CD4-positive, CD25-positive, alpha-beta regulatory T cell (primary cell): Measurements from ENCODE around the gene ZNF518A. TPM values are rescaled to one million over a fixed set of nuclear protein-coding genes. Genes with fewer than 3 reads are reported as not detected.
A peak's percentile ranks its signal among the peaks of the same experiment; 100 is the strongest.

Experiments
- ATAC-seq, 2 donors: fragments of 150-1000 bp; cut with Tn5 transposase; one replicate each; pipeline ENCODE4 v1.10.0; 2021; ENCODE audit warnings: low read depth in 2 of 2, moderate number of reproducible peaks in 2 of 2, moderate library complexity in 1 of 2
- DNase-seq, 3 donors: peaks; one replicate each; pipeline versions ENCODE4 v3.0.0 to v3.0.0-alpha.2; 2012 to 2022; ENCODE audit warnings: mixed read lengths in 1 of 3
- H3K27ac ChIP-seq: one replicate; pipeline ENCODE4 v1.7.0; 2013; ENCODE audit warnings: mild to moderate bottlenecking, low read length; ENCODE audit not compliant: insufficient read depth, poor library complexity, severe bottlenecking
- H3K27me3 ChIP-seq: one replicate; pipeline ENCODE4 v1.7.0; 2013; ENCODE audit warnings: low read length; ENCODE audit not compliant: control insufficient read depth, insufficient read depth
- H3K36me3 ChIP-seq: one replicate; pipeline ENCODE4 v1.7.0; 2013; ENCODE audit warnings: mild to moderate bottlenecking, low read length, moderate library complexity; ENCODE audit not compliant: control insufficient read depth, insufficient read depth
- H3K4me1 ChIP-seq: 2 replicates; pipeline ENCODE4 v1.7.0; 2013; ENCODE audit warnings: mild to moderate bottlenecking, low read length; ENCODE audit not compliant: insufficient read depth, control insufficient read depth, poor library complexity, severe bottlenecking
- H3K4me3 ChIP-seq: one replicate; pipeline ENCODE4 v1.7.0; 2013; ENCODE audit warnings: low read depth, mild to moderate bottlenecking, low read length, moderate library complexity
- H3K9me3 ChIP-seq, 2 experiments: 1 replicate in 1 of 2; 2 replicates in 1 of 2; pipeline ENCODE4 v1.7.0; 2013; ENCODE audit warnings: low read length in 2 of 2, mild to moderate bottlenecking in 1 of 2, moderate library complexity in 1 of 2; ENCODE audit not compliant: control insufficient read depth in 2 of 2
- H3K27ac Mint-ChIP-seq, 3 donors: one replicate each; pipeline ENCODE4 v1.8.0; 2020 to 2022; ENCODE audit warnings: mild to moderate bottlenecking in 3 of 3, mixed read lengths in 3 of 3, moderate library complexity in 2 of 3
- H3K27me3 Mint-ChIP-seq: one replicate; pipeline ENCODE4 v1.8.0; 2022; ENCODE audit warnings: mild to moderate bottlenecking, mixed read lengths
- H3K36me3 Mint-ChIP-seq: one replicate; pipeline ENCODE4 v1.8.0; 2020; ENCODE audit warnings: mixed read lengths
- H3K4me1 Mint-ChIP-seq, 4 donors: one replicate each; pipeline ENCODE4 v1.8.0; 2020 to 2022; ENCODE audit warnings: mixed read lengths in 4 of 4, mild to moderate bottlenecking in 1 of 4
- H3K4me3 Mint-ChIP-seq, 4 donors: one replicate each; pipeline ENCODE4 v1.8.0; 2020 to 2022; ENCODE audit warnings: mild to moderate bottlenecking in 4 of 4, mixed read lengths in 4 of 4, moderate library complexity in 3 of 4
- H3K9me3 Mint-ChIP-seq, 7 donors: one replicate each; pipeline ENCODE4 v1.8.0; 2020 to 2022; ENCODE audit warnings: mixed read lengths in 7 of 7, mild to moderate bottlenecking in 3 of 7, moderate library complexity in 2 of 7
- polyA plus RNA-seq, 4 donors: library from polyadenylated mRNA; unstranded; fragments of 300-500 nt; fragmentation: Illumina TruSeq; gene quantifications; one replicate each; pipeline ENCODE4 v1.2.3, GENCODE V29; 2021
- total RNA-seq: library from RNA; stranded (reverse); gene quantifications from one replicate; pipeline ENCODE4 v1.2.3, GENCODE V29; 2022

Gene ZNF518A
- total and polyA plus RNA-seq, 5 donors from 2014 or later: 9.5 to 17.7 (median 13.3) TPM

- ATAC-seq (no peak), DNase-seq (no peak)
- peaks cover 75% of the 10 kb centered on the region for H3K27me3 Mint-ChIP-seq
- peaks cover 0 to 12% (median 6%) of the 10 kb centered on the region in 4 donors for H3K4me1 Mint-ChIP-seq
- Histone ChIP-seq H3K27ac (no peak overlapping the region), H3K4me3 (no peak overlapping the region), H3K9me3 (peaks cover 3 to 14% of the 10 kb centered on the region in 2 experiments), H3K36me3 (no peaks in the 10 kb centered on the region), H3K27me3 (peaks cover 54% of the 10 kb centered on the region), H3K4me1 (peaks cover 3% of the 10 kb centered on the region)
- peaks cover 8% of the 10 kb centered on the region for H3K36me3 Mint-ChIP-seq
- peaks cover 0 to 16% (median 5%) of the 10 kb centered on the region in 7 donors for H3K9me3 Mint-ChIP-seq
- no peak overlapping the region for H3K27ac Mint-ChIP-seq
- peak overlapping the region in 1 of 4 donors; percentile 40 for H3K4me3 Mint-ChIP-seq
These were observed 36.9 kb upstream of the ZNF518A start for GRCh38 chr10:96092999-96093767.

GRCh38 chr10:96093948-96094347 lies 36.1 kb upstream of the ZNF518A start:
- peaks cover 0 to 16% (median 5%) of the 10 kb centered on the region in 7 donors for H3K9me3 Mint-ChIP-seq
- H3K4me3 ChIP-seq: no peak overlapping the region
- H3K36me3 ChIP-seq: no peaks in the 10 kb centered on the region
- H3K27ac Mint-ChIP-seq: no peak overlapping the region
- peaks cover 81% of the 10 kb centered on the region for H3K27me3 Mint-ChIP-seq
- H3K4me1 Mint-ChIP-seq: peaks cover 0 to 12% (median 6%) of the 10 kb centered on the region in 4 donors
- no peak overlapping the region for H3K27ac ChIP-seq
- H3K9me3 ChIP-seq: peaks cover 3 to 14% of the 10 kb centered on the region in 2 experiments
- ATAC-seq: no peak
- no peak for DNase-seq
- H3K36me3 Mint-ChIP-seq: peaks cover 8% of the 10 kb centered on the region
- H3K4me3 Mint-ChIP-seq: no peak overlapping the region
- H3K4me1 ChIP-seq: peaks cover 3% of the 10 kb centered on the region
- peaks cover 57% of the 10 kb centered on the region for H3K27me3 ChIP-seq

DNA sequence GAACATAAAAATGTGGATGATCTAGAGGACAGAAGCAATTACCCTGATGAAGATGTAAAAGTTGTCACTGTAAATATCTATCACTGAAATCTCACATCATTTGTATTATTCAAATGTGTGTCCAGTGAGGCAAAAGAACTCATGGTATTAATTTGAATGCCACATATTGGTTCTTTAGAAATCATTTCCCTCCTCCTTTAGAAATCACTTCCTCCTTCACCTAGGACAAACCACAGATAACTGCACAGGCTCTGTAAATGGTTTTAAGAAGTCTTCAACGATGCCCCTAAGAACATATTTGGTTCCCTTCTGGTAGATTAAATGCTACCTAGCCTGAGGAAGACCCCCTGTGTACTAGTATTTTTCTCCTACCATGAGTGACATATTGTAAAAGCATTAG lies 33.1 kb upstream of the ZNF518A start:
- ATAC-seq: no peak
- Mint-ChIP-seq H3K4me3 (no peak overlapping the region), H3K27ac (no peak overlapping the region), H3K27me3 (peaks cover 93% of the 10 kb centered on the region), H3K4me1 (no peaks in the 10 kb centered on the region), H3K36me3 (peaks cover 3% of the 10 kb centered on the region), H3K9me3 (peaks cover 0 to 14% (median 5%) of the 10 kb centered on the region in 7 donors)
- H3K27ac ChIP-seq: no peak overlapping the region
- H3K36me3 ChIP-seq: no peaks in the 10 kb centered on the region
- peaks cover 0 to 3% of the 10 kb centered on the region in 2 experiments for H3K9me3 ChIP-seq
- no peak for DNase-seq
- no peaks in the 10 kb centered on the region for H3K4me1 ChIP-seq
- no peak overlapping the region for H3K4me3 ChIP-seq
- peaks cover 81% of the 10 kb centered on the region for H3K27me3 ChIP-seq

DNA sequence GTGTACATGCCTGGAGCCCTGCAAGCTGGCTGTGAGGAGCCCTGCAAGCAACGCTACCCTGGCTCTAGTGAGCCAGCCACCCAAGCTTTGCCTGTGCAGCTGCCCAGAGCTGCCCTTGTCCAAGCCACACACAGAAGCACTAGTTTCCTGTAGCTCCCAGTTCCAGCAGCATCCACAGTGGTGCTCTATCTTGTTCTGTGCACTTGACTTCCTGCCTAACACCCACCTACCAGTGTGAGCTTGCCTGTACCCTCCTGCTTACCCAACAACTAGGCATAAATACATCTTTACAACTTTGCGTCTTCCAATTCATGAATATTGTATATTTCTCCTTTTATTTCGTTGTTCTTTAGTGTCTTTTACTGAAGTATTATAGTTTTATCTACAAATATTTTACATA lies 32.2 kb upstream of the ZNF518A start:
- Mint-ChIP-seq H3K27me3 (peaks cover 91% of the 10 kb centered on the region), H3K4me1 (no peaks in the 10 kb centered on the region), H3K4me3 (no peak overlapping the region), H3K36me3 (no peaks in the 10 kb centered on the region), H3K27ac (peak overlapping the region in 1 of 3 donors; percentile 48), H3K9me3 (peaks cover 0 to 12% (median 4%) of the 10 kb centered on the region in 7 donors)
- no peaks in the 10 kb centered on the region for H3K36me3 ChIP-seq
- H3K4me3 ChIP-seq: no peak overlapping the region
- H3K27ac ChIP-seq: no peak overlapping the region
- H3K4me1 ChIP-seq: no peaks in the 10 kb centered on the region
- peaks cover 0 to 3% of the 10 kb centered on the region in 2 experiments for H3K9me3 ChIP-seq
- peaks cover 73% of the 10 kb centered on the region for H3K27me3 ChIP-seq
- no peak for DNase-seq
- no peak for ATAC-seq

- DNase-seq (no peak), ATAC-seq (no peak)
- Histone ChIP-seq H3K36me3 (no peaks in the 10 kb centered on the region), H3K4me1 (no peaks in the 10 kb centered on the region), H3K4me3 (no peak overlapping the region), H3K9me3 (peaks cover 5 to 18% of the 10 kb centered on the region in 2 experiments), H3K27ac (no peak overlapping the region), H3K27me3 (peaks cover 47% of the 10 kb centered on the region)
- H3K4me3 Mint-ChIP-seq: no peak overlapping the region
- H3K4me1 Mint-ChIP-seq: no peaks in the 10 kb centered on the region
- no peaks in the 10 kb centered on the region for H3K36me3 Mint-ChIP-seq
- peaks cover 87% of the 10 kb centered on the region for H3K27me3 Mint-ChIP-seq
- peaks cover 2 to 17% (median 13%) of the 10 kb centered on the region in 7 donors for H3K9me3 Mint-ChIP-seq
- no peak overlapping the region for H3K27ac Mint-ChIP-seq
These were observed 22.5 kb upstream of the ZNF518A start for GRCh38 chr10:96107623-96108038.

- H3K36me3 Mint-ChIP-seq: no peaks in the 10 kb centered on the region
- DNase-seq (no peak), ATAC-seq (no peak)
- Histone ChIP-seq H3K4me1 (no peaks in the 10 kb centered on the region), H3K9me3 (peaks cover 5 to 18% of the 10 kb centered on the region in 2 experiments), H3K4me3 (no peak overlapping the region), H3K36me3 (no peaks in the 10 kb centered on the region), H3K27me3 (peaks cover 74% of the 10 kb centered on the region), H3K27ac (no peak overlapping the region)
- no peak overlapping the region for H3K4me3 Mint-ChIP-seq
- peaks cover 0 to 13% (median 8%) of the 10 kb centered on the region in 7 donors for H3K9me3 Mint-ChIP-seq
- H3K27ac Mint-ChIP-seq: no peak overlapping the region
- H3K27me3 Mint-ChIP-seq: peaks cover 99% of the 10 kb centered on the region
- no peaks in the 10 kb centered on the region for H3K4me1 Mint-ChIP-seq
These were observed 17.6 kb upstream of the ZNF518A start for GRCh38 chr10:96112531-96112930.

GRCh38 chr10:96118604-96119450 lies 11.3 kb upstream of the ZNF518A start:
- ATAC-seq (no peak), DNase-seq (no peak)
- Histone ChIP-seq H3K9me3 (no peaks in the 10 kb centered on the region), H3K4me3 (no peak overlapping the region), H3K36me3 (no peaks in the 10 kb centered on the region), H3K27me3 (peaks cover 44% of the 10 kb centered on the region), H3K27ac (no peak overlapping the region), H3K4me1 (no peaks in the 10 kb centered on the region)
- peaks cover 0 to 4% (median 0%) of the 10 kb centered on the region in 7 donors for H3K9me3 Mint-ChIP-seq
- peaks cover 0 to 4% (median 0%) of the 10 kb centered on the region in 4 donors for H3K4me1 Mint-ChIP-seq
- no peak overlapping the region for H3K4me3 Mint-ChIP-seq
- peaks cover 90% of the 10 kb centered on the region for H3K27me3 Mint-ChIP-seq
- H3K27ac Mint-ChIP-seq: no peak overlapping the region
- no peaks in the 10 kb centered on the region for H3K36me3 Mint-ChIP-seq
